Measurements from ENCODE around the gene ARGLU1.

DNA sequence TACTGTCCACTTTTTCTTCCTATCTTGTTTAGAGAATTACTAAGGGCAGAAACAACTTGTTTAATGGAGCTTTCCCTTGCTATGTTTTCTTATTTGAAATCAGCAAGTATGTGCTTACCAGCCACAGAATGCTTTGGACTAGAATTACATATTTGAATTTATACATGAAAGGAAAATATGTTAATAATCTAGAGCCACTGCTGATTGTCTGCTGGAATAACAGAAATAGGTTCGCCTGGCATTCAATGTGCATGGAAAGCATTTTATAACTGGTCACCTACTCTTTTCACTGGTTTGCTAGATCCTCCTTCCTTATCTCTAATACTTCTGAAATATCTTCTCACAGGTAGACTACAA, 40.5 kb downstream of the ARGLU1 start:
- TF ChIP-seq, protein P1, sequence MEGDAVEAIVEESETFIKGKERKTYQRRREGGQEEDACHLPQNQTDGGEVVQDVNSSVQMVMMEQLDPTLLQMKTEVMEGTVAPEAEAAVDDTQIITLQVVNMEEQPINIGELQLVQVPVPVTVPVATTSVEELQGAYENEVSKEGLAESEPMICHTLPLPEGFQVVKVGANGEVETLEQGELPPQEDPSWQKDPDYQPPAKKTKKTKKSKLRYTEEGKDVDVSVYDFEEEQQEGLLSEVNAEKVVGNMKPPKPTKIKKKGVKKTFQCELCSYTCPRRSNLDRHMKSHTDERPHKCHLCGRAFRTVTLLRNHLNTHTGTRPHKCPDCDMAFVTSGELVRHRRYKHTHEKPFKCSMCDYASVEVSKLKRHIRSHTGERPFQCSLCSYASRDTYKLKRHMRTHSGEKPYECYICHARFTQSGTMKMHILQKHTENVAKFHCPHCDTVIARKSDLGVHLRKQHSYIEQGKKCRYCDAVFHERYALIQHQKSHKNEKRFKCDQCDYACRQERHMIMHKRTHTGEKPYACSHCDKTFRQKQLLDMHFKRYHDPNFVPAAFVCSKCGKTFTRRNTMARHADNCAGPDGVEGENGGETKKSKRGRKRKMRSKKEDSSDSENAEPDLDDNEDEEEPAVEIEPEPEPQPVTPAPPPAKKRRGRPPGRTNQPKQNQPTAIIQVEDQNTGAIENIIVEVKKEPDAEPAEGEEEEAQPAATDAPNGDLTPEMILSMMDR (conservative IDR thresholded peaks at IDR 0.05 in 1 of 2, IDR thresholded peaks at IDR 0.05 in 1 of 2; ENCODE audit: extremely low read depth in 1 of 2, insufficient read depth in 1 of 2, low read depth in 1 of 2, low read length in 2 of 2) = no peak
- no peak for TF ChIP-seq EZH2 (IDR thresholded peaks at IDR 0.05; ENCODE audit: borderline replicate concordance, low read length)

Data from mammary epithelial cell (primary cell).